Cardiac muscle cell (in vitro differentiated cells and primary cell): ENCODE results near the gene CHDH. TPM values are rescaled to one million over a fixed set of nuclear protein-coding genes. Genes with fewer than 3 reads are reported as not detected.

Source experiments
- DNase-seq, 2 donors: peaks; one replicate each; pipeline versions ENCODE4 v3.0.0 to v3.0.0-alpha.2; 2010 to 2017; ENCODE audit warnings: low read depth in 1 of 2, low spot score in 1 of 2
- H3K27ac ChIP-seq: fragments of 200-600 bp; sonication (generic); 2 replicates; pipeline ENCODE4 v1.5.1; 2016
- H3K27me3 ChIP-seq: fragments of 200-600 bp; sonication (generic); 2 replicates; pipeline ENCODE4 v1.6.0; 2016; ENCODE audit warnings: control low read depth
- H3K36me3 ChIP-seq: fragments of 200-600 bp; sonication (generic); 2 replicates; pipeline ENCODE4 v1.5.1; 2016; ENCODE audit warnings: control low read depth
- H3K4me1 ChIP-seq: fragments of 200-600 bp; sonication (generic); 2 replicates; pipeline ENCODE4 v1.8.1; 2017; ENCODE audit warnings: low read depth, mild to moderate bottlenecking, mixed run types
- H3K4me3 ChIP-seq: fragments of 200-600 bp; sonication (generic); 2 replicates; pipeline ENCODE4 v1.5.1; 2016; ENCODE audit warnings: mild to moderate bottlenecking
- H3K9me3 ChIP-seq: fragments of 200-600 bp; sonication (generic); 2 replicates; pipeline ENCODE4 v1.5.1; 2017; ENCODE audit warnings: low read depth, mild to moderate bottlenecking, control low read depth
- CTCF ChIP-seq: IDR thresholded peaks from 2 replicates; pipeline ENCODE4 v1.5.1; 2012; ENCODE audit warnings: low read depth, mild to moderate bottlenecking, low read length
- polyA plus RNA-seq: library from polyadenylated mRNA; unstranded; fragments of >200 nt; fragmentation: Nextera tagmentation; extraction: Ambion mirVana; gene quantifications from 2 replicates; pipeline ENCODE4 v1.2.1, GENCODE V29; 2016
- total RNA-seq: library from RNA; depleted of rRNA; stranded (reverse); fragments of >200 nt; gene quantifications from 2 replicates; pipeline ENCODE4 v1.2.3, GENCODE V29; 2016

The CHDH gene
- total and polyA plus RNA-seq, 2 experiments from 2014 or later, result 12.8 to 36.1 TPM

- Histone ChIP-seq H3K4me1 (peaks cover 12% of the 10 kb centered on the region), H3K9me3 (no peaks in the 10 kb centered on the region), H3K27me3 (no peaks in the 10 kb centered on the region), H3K36me3 (peaks cover 52% of the 10 kb centered on the region), H3K27ac (peak within 1 kb of the TSS; percentile 86), H3K4me3 (peak within 1 kb of the TSS; percentile 49)
- DNase-seq, result peak; percentile 92 to 94
- no peak for TF ChIP-seq CTCF
Measured at GRCh38 chr3:53881691-53882593, 35.7 kb upstream of the CHDH start, which contains the start of gene ACTR8. Gene ACTR8, minus strand, starts transcription at chr3:53882152. Its CDS starts 51 bp downstream, at chr3:53882101.

- H3K9me3 ChIP-seq, result no peaks in the 10 kb centered on the region
- H3K4me1 ChIP-seq, result peaks cover 12% of the 10 kb centered on the region
- H3K4me3 ChIP-seq, result peak overlapping the region; percentile 49
- no peak for TF ChIP-seq CTCF
- H3K27ac ChIP-seq, result peak overlapping the region; percentile 86
- peak; percentile 45 to 58 for DNase-seq
- H3K27me3 ChIP-seq, result no peaks in the 10 kb centered on the region
- peaks cover 56% of the 10 kb centered on the region for H3K36me3 ChIP-seq
Measured at GRCh38 chr3:53880396-53881345, 34.5 kb upstream of the CHDH start.

GRCh38 chr3:53865732-53866499, 19.7 kb upstream of the CHDH start:
- no peak for TF ChIP-seq CTCF
- Histone ChIP-seq H3K4me3 (no peak overlapping the region), H3K27ac (no peak overlapping the region), H3K27me3 (no peaks in the 10 kb centered on the region), H3K4me1 (no peaks in the 10 kb centered on the region), H3K36me3 (peaks cover 32% of the 10 kb centered on the region), H3K9me3 (no peaks in the 10 kb centered on the region)
- no peak for DNase-seq

GRCh38 chr3:53863145-53863544, 16.9 kb upstream of the CHDH start:
- Histone ChIP-seq H3K9me3 (no peaks in the 10 kb centered on the region), H3K36me3 (peaks cover 29% of the 10 kb centered on the region), H3K27me3 (no peaks in the 10 kb centered on the region), H3K4me1 (no peaks in the 10 kb centered on the region), H3K4me3 (no peak overlapping the region), H3K27ac (no peak overlapping the region)
- no peak for TF ChIP-seq CTCF
- no peak for DNase-seq

- H3K4me3 ChIP-seq, result no peak overlapping the region
- H3K9me3 ChIP-seq, result no peaks in the 10 kb centered on the region
- H3K27ac ChIP-seq, result no peak overlapping the region
- DNase-seq, result no peak
- no peaks in the 10 kb centered on the region for H3K4me1 ChIP-seq
- no peaks in the 10 kb centered on the region for H3K27me3 ChIP-seq
- H3K36me3 ChIP-seq, result peaks cover 29% of the 10 kb centered on the region
- TF ChIP-seq CTCF, result no peak
Measured at GRCh38 chr3:53862241-53862640, 16.0 kb upstream of the CHDH start.
